ENCODE measurements around the gene TCF21.

Gene TCF21

DNA sequence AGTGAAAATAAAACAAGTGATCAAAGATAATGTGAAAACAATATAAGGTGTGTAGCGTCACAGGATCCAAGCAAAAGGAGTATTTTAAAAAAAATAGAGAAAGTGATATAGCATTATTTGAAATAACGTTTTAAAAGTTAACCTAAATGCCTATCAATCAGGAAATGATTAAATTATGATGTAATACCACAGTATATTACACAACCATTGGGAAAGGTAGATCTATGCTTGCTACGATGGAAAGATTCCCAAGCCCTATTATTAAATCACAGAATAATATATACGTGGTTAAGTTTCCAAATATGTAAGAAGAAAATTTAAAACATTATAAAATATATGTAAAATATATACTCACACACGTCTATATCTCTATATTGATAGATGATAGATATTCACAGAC is 15.4 kb upstream of the TCF21 start:
- TF ChIP-seq, protein P1, sequence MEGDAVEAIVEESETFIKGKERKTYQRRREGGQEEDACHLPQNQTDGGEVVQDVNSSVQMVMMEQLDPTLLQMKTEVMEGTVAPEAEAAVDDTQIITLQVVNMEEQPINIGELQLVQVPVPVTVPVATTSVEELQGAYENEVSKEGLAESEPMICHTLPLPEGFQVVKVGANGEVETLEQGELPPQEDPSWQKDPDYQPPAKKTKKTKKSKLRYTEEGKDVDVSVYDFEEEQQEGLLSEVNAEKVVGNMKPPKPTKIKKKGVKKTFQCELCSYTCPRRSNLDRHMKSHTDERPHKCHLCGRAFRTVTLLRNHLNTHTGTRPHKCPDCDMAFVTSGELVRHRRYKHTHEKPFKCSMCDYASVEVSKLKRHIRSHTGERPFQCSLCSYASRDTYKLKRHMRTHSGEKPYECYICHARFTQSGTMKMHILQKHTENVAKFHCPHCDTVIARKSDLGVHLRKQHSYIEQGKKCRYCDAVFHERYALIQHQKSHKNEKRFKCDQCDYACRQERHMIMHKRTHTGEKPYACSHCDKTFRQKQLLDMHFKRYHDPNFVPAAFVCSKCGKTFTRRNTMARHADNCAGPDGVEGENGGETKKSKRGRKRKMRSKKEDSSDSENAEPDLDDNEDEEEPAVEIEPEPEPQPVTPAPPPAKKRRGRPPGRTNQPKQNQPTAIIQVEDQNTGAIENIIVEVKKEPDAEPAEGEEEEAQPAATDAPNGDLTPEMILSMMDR (conservative IDR thresholded peaks at IDR 0.05) = no peak
- H3K27ac ChIP-seq = no peak overlapping the region

DNA sequence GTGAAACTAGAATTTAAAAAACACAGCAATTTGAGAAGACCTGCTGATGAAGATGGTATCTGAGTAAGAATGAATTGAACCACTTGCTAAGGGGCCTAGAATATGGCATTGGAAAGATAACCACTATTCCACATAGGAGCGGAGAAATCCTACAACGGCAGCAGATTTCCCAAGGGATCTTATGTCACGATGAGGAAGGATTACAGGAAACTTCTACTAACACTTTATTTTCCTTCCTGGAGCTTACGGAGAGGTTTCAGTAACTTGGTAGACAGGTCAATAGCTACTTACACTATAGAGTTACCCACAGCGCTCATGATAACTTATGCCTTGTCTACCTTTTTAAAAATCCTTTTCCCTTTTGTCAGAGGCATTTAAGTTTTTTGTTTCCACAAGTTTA is 11.8 kb upstream of the TCF21 start:
- TF ChIP-seq, protein P1 (conservative IDR thresholded peaks at IDR 0.05) = no peak
- no peak overlapping the region for H3K27ac ChIP-seq

DNA sequence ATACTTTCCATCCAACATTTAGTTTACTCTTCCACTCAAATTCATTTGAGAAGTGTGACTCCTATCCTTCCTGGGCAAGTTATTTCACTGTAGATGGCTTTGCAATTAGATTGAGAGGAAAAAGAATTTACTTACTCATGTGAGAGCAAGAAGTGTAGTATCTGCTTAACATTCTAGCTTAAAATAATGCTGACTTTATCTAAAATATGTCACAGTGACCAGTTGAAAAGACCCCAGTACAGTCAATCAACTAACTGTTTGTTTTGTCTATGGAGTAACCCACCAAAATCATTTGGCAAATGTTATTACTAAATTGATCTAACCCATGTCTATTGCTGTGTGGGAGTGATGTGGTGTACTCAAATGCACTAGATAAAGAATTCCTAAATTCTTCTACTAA is 8.9 kb upstream of the TCF21 start:
- TF ChIP-seq, protein P1 (conservative IDR thresholded peaks at IDR 0.05) = no peak
- H3K27ac ChIP-seq = no peak overlapping the region

DNA sequence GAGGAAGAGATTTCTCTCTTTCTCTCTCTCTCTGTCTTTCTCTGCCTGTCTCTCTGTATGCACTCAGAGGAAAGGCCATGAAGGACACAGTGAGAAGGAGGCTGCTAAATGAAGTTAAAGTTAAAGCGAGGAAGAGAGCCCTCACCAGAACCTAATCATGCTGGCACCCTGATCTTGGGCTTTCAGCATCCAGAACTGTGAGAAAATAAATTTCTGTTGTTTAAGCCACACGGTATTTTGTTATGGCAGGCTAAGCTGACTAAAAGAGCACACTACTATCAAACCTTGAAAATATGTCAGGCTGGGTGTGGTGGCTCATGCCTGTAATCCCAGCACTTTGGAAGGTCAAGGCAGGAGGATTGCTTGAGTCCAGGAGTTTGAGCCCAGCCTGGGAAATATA is 8.0 kb upstream of the TCF21 start:
- no peak overlapping the region for H3K27ac ChIP-seq
- TF ChIP-seq, protein P1 (conservative IDR thresholded peaks at IDR 0.05) = no peak

DNA sequence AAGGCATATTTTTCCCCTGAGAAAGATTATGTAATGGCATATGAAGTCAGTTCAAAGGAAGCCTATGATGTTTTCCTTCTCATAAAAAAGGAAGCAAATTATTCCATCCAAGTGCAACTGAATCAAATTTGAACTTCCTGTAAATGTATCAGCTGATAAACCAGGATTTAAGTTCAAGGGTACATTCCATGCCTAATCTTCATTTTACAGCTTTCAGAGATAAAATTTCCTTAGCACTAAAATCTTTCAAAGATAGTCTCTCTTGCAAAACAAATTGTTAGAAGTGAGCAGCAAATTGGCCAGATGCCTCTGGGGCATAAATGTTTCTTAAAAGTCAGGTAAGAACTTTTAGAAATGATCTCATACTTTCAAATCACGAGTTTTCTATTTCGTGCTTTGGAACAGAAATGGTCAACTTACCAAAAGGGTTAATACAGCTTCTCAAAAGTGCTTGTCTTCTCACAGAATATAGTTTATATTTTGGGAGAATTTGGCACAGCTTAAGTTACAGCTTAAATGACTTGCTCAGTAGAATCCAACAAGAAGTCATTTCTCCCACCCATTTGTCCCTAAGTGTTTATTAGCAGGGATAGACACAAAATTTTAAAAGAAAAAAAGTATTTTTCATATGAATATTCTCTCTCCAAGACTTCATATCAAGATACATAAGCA is 2.7 kb upstream of the TCF21 start:
- TF ChIP-seq, protein P1 (conservative IDR thresholded peaks at IDR 0.05) = no peak
- H3K27ac ChIP-seq = no peak overlapping the region

DNA sequence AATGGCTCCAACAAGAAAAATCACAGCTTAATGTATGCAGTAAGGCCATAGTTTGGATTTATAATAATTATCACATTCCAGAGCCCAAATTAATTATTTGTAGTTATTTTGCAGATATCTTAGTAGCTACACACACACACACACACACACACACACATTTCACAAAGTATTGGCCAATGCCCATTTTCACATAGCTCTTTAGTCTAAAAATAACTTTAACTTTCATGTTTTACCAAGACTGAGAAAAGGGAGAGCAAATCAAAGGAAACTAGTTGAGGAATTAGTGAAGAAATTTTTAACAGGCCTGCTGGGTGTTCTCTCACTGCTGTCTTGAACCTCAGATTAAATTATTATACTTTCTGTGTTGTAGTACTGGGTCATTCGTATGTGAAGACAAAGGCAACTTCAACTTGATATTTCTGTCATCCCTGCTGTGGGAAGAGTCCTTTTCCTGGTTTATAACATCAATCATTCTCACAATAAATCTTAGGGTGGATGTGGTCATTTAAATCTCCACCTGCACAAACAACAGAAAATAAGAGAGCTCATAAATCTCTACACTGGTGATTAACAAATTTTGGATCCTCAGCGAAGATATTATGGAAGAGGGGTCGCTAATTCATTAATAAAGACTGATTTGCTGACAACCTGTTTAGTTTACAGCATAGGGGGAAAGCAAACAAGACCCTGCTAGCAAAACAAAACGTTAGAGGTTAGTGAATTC is 1.6 kb upstream of the TCF21 start:
- TF ChIP-seq, protein P1 (conservative IDR thresholded peaks at IDR 0.05) = no peak
- H3K27ac ChIP-seq = no peak overlapping the region

DNA sequence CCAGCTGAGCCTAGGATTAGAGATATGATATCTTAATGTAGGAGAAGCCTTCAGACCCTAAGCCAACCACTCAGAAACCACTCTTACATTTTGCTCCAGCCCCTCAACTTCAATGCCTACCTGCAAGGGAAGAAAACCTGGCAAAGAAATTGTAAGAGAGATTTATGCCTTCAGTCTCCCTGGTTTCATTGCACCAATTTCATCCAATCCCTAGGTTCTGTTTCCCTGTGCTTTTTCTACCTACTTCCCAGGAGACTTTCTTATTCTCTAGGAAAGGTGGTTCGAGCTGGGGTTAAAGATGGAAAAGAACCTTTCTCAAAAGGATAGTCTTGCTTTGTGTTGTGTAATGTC is 1.1 kb upstream of the TCF21 start:
- no peak overlapping the region for H3K27ac ChIP-seq
- TF ChIP-seq, protein P1 (conservative IDR thresholded peaks at IDR 0.05) = no peak
